AG04450 (cell line): ENCODE measurements around the gene KRT72. TPM values are rescaled to one million over a fixed set of nuclear protein-coding genes. Genes with fewer than 3 reads are reported as not detected.

Experiments
- CTCF ChIA-PET: fragments of 300-600, 350-600 bp; formaldehyde crosslinking; extraction: SDS; loops from one replicate; lab custom pipeline; 2022; ENCODE audit warnings: antibody characterized with exemption, inconsistent platforms; lab: Charles Lee
- POLR2A ChIA-PET: fragments of 350-600 bp; formaldehyde crosslinking; extraction: SDS; loops from one replicate; lab custom pipeline; 2021; ENCODE audit warnings: antibody characterized with exemption, inconsistent platforms; lab: Yijun Ruan, JAX
- DNase-seq: peaks from one replicate; pipeline ENCODE4 v3.0.0-alpha.2; 2011; ENCODE audit warnings: low read depth, low spot score
- H3K27ac ChIP-seq: one replicate; pipeline ENCODE4 v1.5.1; 2012; ENCODE audit warnings: low read depth, low read length, control low read depth
- H3K27me3 ChIP-seq: one replicate; pipeline ENCODE4 v1.6.0; 2012; ENCODE audit warnings: low read length; ENCODE audit not compliant: control insufficient read depth, insufficient read depth
- H3K4me3 ChIP-seq: 2 replicates; pipeline ENCODE4 v1.5.1; 2011; ENCODE audit warnings: mild to moderate bottlenecking, low read depth, low read length, control low read depth
- H3K9me3 ChIP-seq: 2 replicates; pipeline ENCODE4 v1.5.1; 2012; ENCODE audit warnings: low read length; ENCODE audit not compliant: control insufficient read depth, insufficient read depth
- CTCF ChIP-seq: IDR thresholded peaks from 2 replicates; pipeline ENCODE4 v1.5.1; 2011; ENCODE audit warnings: low read depth, low read length, control low read depth, inconsistent platforms
- polyA plus RNA-seq: library from polyadenylated mRNA; depleted of rRNA; stranded (reverse); fragments of >200 nt; gene quantifications from 2 replicates; pipeline ENCODE4 v1.2.3, GENCODE V29; 2011

KRT72 gene
- polyA plus RNA-seq, 1 experiment: not detected

- no peak for TF ChIP-seq CTCF
- H3K9me3 ChIP-seq: no peaks in the 10 kb centered on the region
- ChIA-PET POLR2A (no interaction called here), CTCF (interaction anchor here (0.9 to 13.8 kb wide), 5 partner anchors 208 to 401 kb away, joined by 4 to 203 read pairs (median 6); no protein-coding TSS in a partner anchor)
- no peak overlapping the region for H3K27ac ChIP-seq
- no peak overlapping the region for H3K4me3 ChIP-seq
- DNase-seq: no peak
- H3K27me3 ChIP-seq: peaks cover 33% of the 10 kb centered on the region
Measured at GRCh38 chr12:52580496-52580895, 20.8 kb downstream of the KRT72 start.

- no peak overlapping the region for H3K27ac ChIP-seq
- POLR2A ChIA-PET: no interaction called here
- H3K9me3 ChIP-seq: no peaks in the 10 kb centered on the region
- CTCF ChIA-PET: interaction anchor here (0.7 to 13.8 kb wide), 4 partner anchors 16 to 302 kb away, joined by 4 to 203 read pairs (median 6); no protein-coding TSS in a partner anchor
- TF ChIP-seq CTCF: no peak
- H3K27me3 ChIP-seq: peaks cover 33% of the 10 kb centered on the region
- H3K4me3 ChIP-seq: no peak overlapping the region
- DNase-seq: no peak
Measured at GRCh38 chr12:52579468-52580465, 21.5 kb downstream of the KRT72 start.

- Histone ChIP-seq H3K9me3 (no peaks in the 10 kb centered on the region), H3K27ac (no peak overlapping the region), H3K27me3 (peaks cover 35% of the 10 kb centered on the region), H3K4me3 (no peak overlapping the region)
- ChIA-PET POLR2A (no interaction called here), CTCF (interaction anchor here (0.7 to 13.8 kb wide), 4 partner anchors 8 to 303 kb away, joined by 3 to 203 read pairs (median 4); no protein-coding TSS in a partner anchor)
- DNase-seq: no peak
- no peak for TF ChIP-seq CTCF
Measured at GRCh38 chr12:52578469-52578868, 22.8 kb downstream of the KRT72 start.

- CTCF ChIA-PET: interaction anchor here (13.8 kb wide), 1 partner anchor 304 kb away, joined by 203 read pairs; no protein-coding TSS in a partner anchor
- Histone ChIP-seq H3K9me3 (no peaks in the 10 kb centered on the region), H3K27me3 (peaks cover 32% of the 10 kb centered on the region), H3K27ac (no peak overlapping the region), H3K4me3 (no peak overlapping the region)
- no peak for TF ChIP-seq CTCF
- no peak for DNase-seq
- POLR2A ChIA-PET: no interaction called here
Measured at GRCh38 chr12:52577316-52577715, 23.9 kb downstream of the KRT72 start.

GRCh38 chr12:52575948-52576347 lies 25.3 kb downstream of the KRT72 start:
- POLR2A ChIA-PET: no interaction called here
- TF ChIP-seq CTCF: no peak
- no peaks in the 10 kb centered on the region for H3K9me3 ChIP-seq
- no peak for DNase-seq
- H3K27me3 ChIP-seq: peaks cover 24% of the 10 kb centered on the region
- CTCF ChIA-PET: interaction anchor here (1.0 kb wide), 1 partner anchor 203 kb away, joined by 3 read pairs; no protein-coding TSS in a partner anchor
- H3K27ac ChIP-seq: no peak overlapping the region
- no peak overlapping the region for H3K4me3 ChIP-seq
